AG04449 (cell line): ENCODE data around the gene ITPR2.

Source experiments
- CTCF ChIA-PET: fragments of 350-600 bp; formaldehyde crosslinking; extraction: SDS; loops from one replicate; lab custom pipeline; 2021; ENCODE audit warnings: antibody characterized with exemption; lab: Yijun Ruan, JAX
- POLR2A ChIA-PET: fragments of 400-600, 350-600 bp; formaldehyde crosslinking; extraction: SDS; loops from one replicate; lab custom pipeline; 2020; ENCODE audit warnings: antibody characterized with exemption, inconsistent platforms; lab: Yijun Ruan, JAX
- DNase-seq: peaks from one replicate; pipeline ENCODE4 v3.0.0-alpha.2; 2010; ENCODE audit warnings: low read depth, low spot score
- H3K4me3 ChIP-seq: 2 replicates; pipeline ENCODE4 v1.5.1; 2011; ENCODE audit warnings: low read depth, mild to moderate bottlenecking, control low read depth, low read length
- CTCF ChIP-seq: IDR thresholded peaks from one replicate; pipeline ENCODE4 v1.5.1; 2011; ENCODE audit warnings: mild to moderate bottlenecking, moderate library complexity, low read length, control low read depth, inconsistent platforms; ENCODE audit not compliant: insufficient read depth; ENCODE audit errors: missing control alignments

Gene ITPR2

DNA sequence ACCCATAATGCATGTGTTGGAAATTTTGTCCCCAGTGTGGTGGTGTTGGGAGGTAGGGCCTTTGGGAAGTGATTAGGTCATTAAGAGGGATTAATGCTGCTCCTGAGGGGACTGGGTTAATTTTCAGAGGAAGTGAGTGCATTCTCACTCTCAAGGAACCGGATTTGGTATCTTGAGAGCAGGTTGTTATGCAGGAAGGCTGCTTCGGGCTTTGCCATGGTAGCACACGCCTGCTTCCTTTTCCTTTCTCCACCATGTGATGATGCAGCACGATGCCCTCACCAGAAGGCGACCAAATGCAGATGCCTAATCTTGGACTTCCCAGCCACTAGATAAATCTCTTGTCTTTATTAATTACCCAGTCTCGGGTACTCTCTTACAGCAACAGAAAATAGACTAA lies 380.5 kb downstream of the ITPR2 start:
- no peak for TF ChIP-seq CTCF
- ChIA-PET POLR2A (no interaction called here), CTCF (no interaction called here)
- no peak for DNase-seq
- no peak overlapping the region for H3K4me3 ChIP-seq

DNA sequence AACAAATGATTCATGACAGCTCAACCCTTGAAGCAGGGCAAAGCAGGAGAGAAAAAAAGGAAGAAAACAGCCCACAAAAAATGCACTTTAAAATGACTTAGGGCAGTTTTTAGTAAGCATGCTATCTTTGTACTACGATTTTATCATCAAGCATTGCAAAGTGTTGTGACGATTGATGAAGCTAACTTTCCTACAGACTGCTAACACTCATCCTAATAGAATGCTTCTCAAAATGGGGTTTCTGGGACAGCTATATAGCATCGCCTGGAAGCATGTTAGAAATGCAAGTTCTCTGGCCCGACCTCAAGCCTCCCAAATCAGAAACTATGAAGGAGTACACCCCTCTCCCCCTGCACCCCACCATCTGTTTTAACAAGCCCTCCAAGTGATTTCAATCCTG lies 381.2 kb downstream of the ITPR2 start:
- no peak for DNase-seq

GRCh38 chr12:26445909-26446308 lies 387.1 kb downstream of the ITPR2 start:
- no peak for TF ChIP-seq CTCF
- H3K4me3 ChIP-seq: no peak overlapping the region
- CTCF ChIA-PET: interaction anchor here (0.7 to 1.9 kb wide), 4 partner anchors 10 to 20 kb away, joined by 3 to 6 read pairs (median 4); no protein-coding TSS in a partner anchor
- POLR2A ChIA-PET: no interaction called here
- no peak for DNase-seq

More for the DNA sequence above, 381.2 kb downstream of the ITPR2 start:
- no peak overlapping the region for H3K4me3 ChIP-seq
- no peak for TF ChIP-seq CTCF
- POLR2A ChIA-PET: no interaction called here
- CTCF ChIA-PET: no interaction called here

DNA sequence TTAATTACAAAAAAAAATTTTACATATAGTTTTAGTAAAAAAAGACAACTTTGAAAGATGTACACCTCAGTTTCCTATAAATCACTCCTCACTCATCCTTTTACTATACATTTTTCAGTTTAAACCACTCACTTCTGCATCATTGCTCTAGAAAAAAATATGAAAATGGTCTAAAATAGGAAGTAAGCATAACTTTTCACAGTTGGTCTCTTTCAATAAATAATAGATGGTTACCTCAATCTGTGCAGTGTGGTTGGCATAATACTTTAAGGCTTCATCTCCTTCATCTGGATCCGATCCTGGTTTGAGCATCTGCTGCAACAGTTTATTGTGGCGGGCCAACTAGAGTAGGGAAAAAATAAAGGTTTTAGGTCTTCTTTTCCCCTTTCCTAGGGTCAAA lies 389.7 kb downstream of the ITPR2 start:
- no peak for DNase-seq
- no peak for TF ChIP-seq CTCF
- ChIA-PET POLR2A (no interaction called here), CTCF (interaction anchor here (1.7 kb wide), 1 partner anchor 9 kb away, joined by 6 read pairs; no protein-coding TSS in a partner anchor)
- no peak overlapping the region for H3K4me3 ChIP-seq

GRCh38 chr12:26441434-26441833 lies 391.6 kb downstream of the ITPR2 start:
- CTCF ChIA-PET: no interaction called here
- no peak for TF ChIP-seq CTCF
- no peak for DNase-seq
- no peak overlapping the region for H3K4me3 ChIP-seq
- POLR2A ChIA-PET: no interaction called here

DNA sequence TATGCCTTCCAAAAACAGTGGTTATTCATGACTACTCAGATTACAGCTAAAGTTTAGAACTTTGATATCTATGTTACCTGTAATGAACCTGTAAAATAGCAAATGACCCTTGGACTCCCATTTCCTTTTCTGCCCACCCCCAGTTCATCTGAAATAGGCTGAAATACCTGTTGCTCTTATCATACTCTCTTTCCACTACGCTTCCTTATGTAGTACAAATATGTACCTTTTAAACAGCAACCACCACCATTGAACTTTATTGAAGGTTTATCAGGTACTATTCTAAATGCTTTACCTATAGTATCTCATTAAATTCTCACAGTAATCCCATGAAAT lies 398.0 kb downstream of the ITPR2 start:
- CTCF ChIA-PET: interaction anchor here (1.3 to 3.4 kb wide), 6 partner anchors 179 to 320 kb away, joined by 3 to 14 read pairs (median 6); no protein-coding TSS in a partner anchor
- POLR2A ChIA-PET: no interaction called here
- no peak overlapping the region for H3K4me3 ChIP-seq
- no peak for TF ChIP-seq CTCF
- DNase-seq: no peak
